K562 (cell line): ENCODE measurements around the gene ZNF107. TPM values are rescaled to one million over a fixed set of nuclear protein-coding genes. Genes with fewer than 3 reads are reported as not detected.
A peak's percentile ranks its signal among the peaks of the same experiment; 100 is the strongest.

Experiments
- ATAC-seq: fragments of 200-7000 bp; cut with Tn5 transposase; 3 replicates; pipeline ENCODE4 v1.9.1; 2020; ENCODE audit warnings: moderate library complexity
- BruUV-seq: library from RNA; stranded (reverse); fragments of 400-500 nt; replicated peaks from 2 replicates; lab custom pipeline; 2021; lab: Mats Ljungman, UMichigan
- CTCF ChIA-PET: fragments of 300-600 bp; formaldehyde crosslinking; extraction: SDS; loops from one replicate; lab custom pipeline; 2021; ENCODE audit warnings: low intra/inter-chr PET ratio; lab: Yijun Ruan, JAX
- POLR2A ChIA-PET: fragments of 300-600, 350-650 bp; sonication (Branson Sonifier 250); formaldehyde crosslinking; extraction: SDS; loops from one replicate; lab custom pipeline; 2021; ENCODE audit warnings: antibody characterized with exemption, inconsistent platforms; lab: Yijun Ruan, JAX
- DNase-seq, 4 experiments: peaks; one replicate each; pipeline versions ENCODE4 v3.0.0 to v3.0.0-alpha.2; 2011 to 2018; ENCODE audit warnings: low spot score in 3 of 4, mixed read lengths in 3 of 4; ENCODE audit errors: extremely low read depth in 1 of 4
- FAIRE-seq: peaks from 2 replicates; lab custom pipeline; 2011; peaks lifted over from hg19 to GRCh38; lab: Jason Lieb, UNC
- H2AFZ ChIP-seq: 2 replicates; pipeline ENCODE4 v1.6.0; 2011; ENCODE audit warnings: low read depth, low read length, control low read depth, inconsistent platforms
- H3K27ac ChIP-seq: fragments of 200-600 bp; 3 replicates; pipeline ENCODE4 v1.8.0; 2011; ENCODE audit warnings: low read depth, mild to moderate bottlenecking, control low read depth, inconsistent platforms, low read length, moderate library complexity, mixed read lengths; ENCODE audit errors: extremely low read depth
- H3K27me3 ChIP-seq, 2 experiments: fragments of 300-600 bp in 1 of 2; 2 replicates in 1 of 2; 3 replicates in 1 of 2; pipeline versions ENCODE4 v1.6.0 to v1.8.0; 2011; ENCODE audit warnings: inconsistent platforms in 2 of 2, low read length in 2 of 2, mild to moderate bottlenecking in 1 of 2, mixed read lengths in 1 of 2, moderate library complexity in 1 of 2; ENCODE audit not compliant: control insufficient read depth in 2 of 2, insufficient read depth in 2 of 2
- H3K36me3 ChIP-seq: fragments of 300-600 bp; 3 replicates; pipeline ENCODE4 v1.8.0; 2011; ENCODE audit warnings: mild to moderate bottlenecking, low read length, inconsistent platforms; ENCODE audit not compliant: control insufficient read depth, insufficient read depth
- H3K4me1 ChIP-seq, 2 experiments: fragments of 200-600 bp in 1 of 2; replicated peaks in 1 of 2; 2 replicates in 1 of 2; 3 replicates in 1 of 2; pipeline versions ENCODE4 v1.5.1 to v1.8.0; 2011; ENCODE audit warnings: inconsistent platforms in 2 of 2, low read length in 2 of 2, mild to moderate bottlenecking in 1 of 2, mixed read lengths in 1 of 2, moderate library complexity in 1 of 2; ENCODE audit not compliant: control insufficient read depth in 2 of 2, insufficient read depth in 2 of 2
- H3K4me2 ChIP-seq: 2 replicates; pipeline ENCODE4 v1.6.1; 2011; ENCODE audit warnings: low read length, control low read depth, inconsistent platforms, mixed read lengths; ENCODE audit not compliant: insufficient read depth
- H3K4me3 ChIP-seq: fragments of 200-600 bp; sonication (generic), shearing (Covaris generic); 2 replicates; pipeline ENCODE4 v1.5.1; 2016; ENCODE audit warnings: control low read depth, inconsistent platforms
- H3K79me2 ChIP-seq: fragments of 200-600 bp; 3 replicates; pipeline ENCODE4 v1.8.0; 2011; ENCODE audit warnings: low read length, inconsistent platforms; ENCODE audit not compliant: control insufficient read depth, insufficient read depth
- H3K9ac ChIP-seq, 2 experiments: 2 replicates each; pipeline versions ENCODE4 v1.6.0 to v1.6.1; 2011; ENCODE audit warnings: low read depth in 2 of 2, low read length in 2 of 2, control low read depth in 1 of 2, inconsistent platforms in 1 of 2, mild to moderate bottlenecking in 1 of 2, mixed read lengths in 1 of 2; ENCODE audit not compliant: insufficient read depth in 1 of 2
- H3K9me1 ChIP-seq: one replicate; pipeline ENCODE4 v1.6.0; 2011; ENCODE audit warnings: inconsistent platforms, mild to moderate bottlenecking, low read length, moderate library complexity; ENCODE audit not compliant: control insufficient read depth, insufficient read depth
- H3K9me3 ChIP-seq: replicated peaks from 2 replicates; pipeline ENCODE4 v1.5.1; 2011; ENCODE audit warnings: low read depth, low read length, inconsistent platforms; ENCODE audit not compliant: control insufficient read depth, insufficient read depth
- H4K20me1 ChIP-seq: replicated peaks from 2 replicates; pipeline ENCODE4 v1.6.1; 2011; ENCODE audit warnings: low read length, inconsistent platforms, mixed read lengths; ENCODE audit not compliant: control insufficient read depth, insufficient read depth
- FOXK2 ChIP-seq, 2 experiments: fragments of 450-650 bp; IDR thresholded peaks in 1 of 2; conservative IDR thresholded peaks in 1 of 2; 2 replicates each; pipeline ENCODE4 v1.6.1; 2016; ENCODE audit warnings: low read depth in 2 of 2, mild to moderate bottlenecking in 1 of 2
- RAD21 ChIP-seq, 2 experiments: fragments of 250-450 bp in 1 of 2; fragments of 450-650 bp in 1 of 2; sonication (Bioruptor Pico) in 1 of 2; formaldehyde crosslinking in 1 of 2; IDR thresholded peaks in 1 of 2; conservative IDR thresholded peaks in 1 of 2; 2 replicates each; pipeline versions ENCODE4 v1.4.0 to v1.8.0; 2020 to 2022; ENCODE audit warnings: mild to moderate bottlenecking in 2 of 2, moderate library complexity in 1 of 2
- SMC3 ChIP-seq: conservative IDR thresholded peaks from 2 replicates; pipeline ENCODE4 v1.6.1; 2011; ENCODE audit warnings: low read depth, low read length, improper control_type of control experiment; ENCODE audit not compliant: insufficient read depth
- ZBTB8A ChIP-seq: fragments of 450-650 bp; IDR thresholded peaks from 2 replicates; pipeline ENCODE4 v1.6.1; 2018; ENCODE audit warnings: mild to moderate bottlenecking, moderate library complexity; ENCODE audit not compliant: partially characterized antibody
- WGBS: fragments of 100-300 bp; shearing (Covaris generic); methylation state at CpG from one replicate; pipeline ENCODE4 v1.1.6; 2016; ENCODE audit warnings: low coverage, mixed read lengths; ENCODE audit not compliant: insufficient coverage; ENCODE audit errors: missing lambda C conversion rate; 5-methylcytosine and 5-hydroxymethylcytosine counted together
- in situ Hi-C: fragments of 300-500 bp; cut with MboI; formaldehyde crosslinking; loops from 4 replicates; pipeline ENCODE4 v1.15.0; 2018; ENCODE audit warnings: inconsistent platforms, mixed read lengths
- intact Hi-C: fragments of 100-400 bp; cut with micrococcal nuclease; formaldehyde crosslinking; loops from 2 replicates; pipeline ENCODE4 v1.14.2; 2022
- polyA plus RNA-seq, 8 experiments: library from polyadenylated mRNA; depleted of rRNA in 4 of 8; stranded (reverse) in 5 of 8; unstranded in 3 of 8; fragments of >200 nt; fragmentation: Nextera tagmentation in 2 of 8; fragmentation: Illumina TruSeq in 1 of 8; extraction: Ambion mirVana in 2 of 8; extraction: Trizol in 1 of 8; gene quantifications; 2 replicates each; pipeline versions ENCODE4 v1.2.1 to v1.2.3, GENCODE V29; 2011 to 2014; ENCODE audit warnings: inconsistent platforms in 1 of 8, missing spikeins in 1 of 8
- total RNA-seq, 7 experiments: library from RNA; depleted of rRNA in 6 of 7; stranded (reverse); fragments of >200 nt in 6 of 7; fragmentation: Illumina TruSeq in 2 of 7; extraction: Trizol in 2 of 7; gene quantifications; 2 replicates each; pipeline versions ENCODE4 v1.2.1 to v1.2.3, GENCODE V29; 2011 to 2021; ENCODE audit warnings: low replicate concordance in 1 of 7
- TF ChIP-seq, protein P1 (sequence below): fragments of 450-650 bp; formaldehyde crosslinking; IDR thresholded peaks from 2 replicates; pipeline ENCODE4 v1.4.0; 2020; ENCODE audit warnings: mild to moderate bottlenecking, moderate library complexity
- TF ChIP-seq, protein P2 (sequence below), 2 experiments: fragments of 450-650 bp; formaldehyde crosslinking in 1 of 2; IDR thresholded peaks; 2 replicates each; pipeline versions ENCODE4 v1.4.0 to v1.6.1; 2014 to 2020; ENCODE audit warnings: mild to moderate bottlenecking in 2 of 2, borderline replicate concordance in 1 of 2, low read depth in 1 of 2

ZNF107 gene
- total and polyA plus RNA-seq, 9 of the 15 experiments (the other 6 are each of a cell fraction or from before 2014, with no cell fraction given), result 2.4 to 14.2 (median 7.9) TPM

DNA sequence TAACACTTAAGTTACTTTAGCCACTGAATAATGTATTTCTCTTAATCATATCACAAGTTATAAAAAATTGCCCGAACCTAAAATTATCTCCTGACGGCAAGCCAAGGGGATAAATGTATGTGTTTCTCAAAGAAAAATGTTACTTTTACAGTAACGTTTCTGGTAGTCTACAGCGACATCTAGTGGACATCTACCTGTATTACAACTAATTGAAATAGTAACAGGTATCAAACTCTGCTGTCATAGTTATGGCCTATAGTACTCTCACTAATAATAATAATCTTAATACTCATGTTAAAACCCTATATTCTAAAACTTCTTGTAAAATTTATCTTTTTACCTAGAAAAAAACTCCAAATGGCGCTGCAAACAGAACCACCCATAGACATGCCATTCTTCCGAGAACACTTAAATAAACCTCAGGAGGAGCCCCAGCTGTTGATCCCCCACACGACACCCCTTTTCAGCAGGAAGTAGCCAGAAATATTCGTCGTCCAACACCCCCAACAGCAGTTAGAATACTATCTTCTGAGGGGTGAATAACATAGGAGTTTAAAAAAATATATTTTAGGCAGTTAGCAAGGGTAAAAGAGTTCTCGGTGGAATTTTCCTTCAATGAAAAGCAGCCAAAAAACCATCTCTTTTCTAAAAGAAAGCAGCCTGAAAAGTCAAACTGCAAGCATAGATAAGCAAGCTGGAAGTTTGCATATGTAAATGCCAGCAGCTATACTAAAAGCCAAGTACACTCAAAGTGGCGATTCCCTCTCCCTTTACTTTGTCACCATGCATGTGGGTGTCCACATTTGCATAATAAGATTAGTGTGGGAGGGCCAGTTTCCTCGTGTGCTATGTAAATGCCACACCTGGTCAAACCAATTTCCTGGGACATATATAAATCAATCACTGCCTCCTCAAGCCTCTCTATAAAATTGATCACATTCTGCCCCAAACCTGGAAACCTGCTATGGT is 40.5 kb upstream of the ZNF107 start:
- POLR2A ChIA-PET, result no interaction called here
- WGBS, result 9% methylated on average over 12 of the region's 12 CpGs
- peak; percentile 66; the same call in 2 of the 3 replicates for ATAC-seq
- TF ChIP-seq, protein P1, sequence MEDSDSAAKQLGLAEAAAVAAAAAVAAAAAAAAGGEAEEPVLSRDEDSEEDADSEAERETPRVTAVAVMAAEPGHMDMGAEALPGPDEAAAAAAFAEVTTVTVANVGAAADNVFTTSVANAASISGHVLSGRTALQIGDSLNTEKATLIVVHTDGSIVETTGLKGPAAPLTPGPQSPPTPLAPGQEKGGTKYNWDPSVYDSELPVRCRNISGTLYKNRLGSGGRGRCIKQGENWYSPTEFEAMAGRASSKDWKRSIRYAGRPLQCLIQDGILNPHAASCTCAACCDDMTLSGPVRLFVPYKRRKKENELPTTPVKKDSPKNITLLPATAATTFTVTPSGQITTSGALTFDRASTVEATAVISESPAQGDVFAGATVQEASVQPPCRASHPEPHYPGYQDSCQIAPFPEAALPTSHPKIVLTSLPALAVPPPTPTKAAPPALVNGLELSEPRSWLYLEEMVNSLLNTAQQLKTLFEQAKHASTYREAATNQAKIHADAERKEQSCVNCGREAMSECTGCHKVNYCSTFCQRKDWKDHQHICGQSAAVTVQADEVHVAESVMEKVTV (CRISPR knock-in tag), result peak; percentile 43; the same call in 1 of the 2 replicates
- TF ChIP-seq FOXK2 (conservative IDR thresholded peaks at IDR 0.05 in 1 of 2, IDR thresholded peaks at IDR 0.05 in 1 of 2; ENCODE audit: low read depth in 2 of 2) (no peak), RAD21 (CRISPR knock-in tag; conservative IDR thresholded peaks at IDR 0.05 in 1 of 2, IDR thresholded peaks at IDR 0.05 in 1 of 2) (peak; percentile 42 to 77; a peak in 3 of 4 replicates), SMC3 (peak; percentile 63; the same call in 1 of the 2 replicates), ZBTB8A (no peak)
- TF ChIP-seq, protein P2, sequence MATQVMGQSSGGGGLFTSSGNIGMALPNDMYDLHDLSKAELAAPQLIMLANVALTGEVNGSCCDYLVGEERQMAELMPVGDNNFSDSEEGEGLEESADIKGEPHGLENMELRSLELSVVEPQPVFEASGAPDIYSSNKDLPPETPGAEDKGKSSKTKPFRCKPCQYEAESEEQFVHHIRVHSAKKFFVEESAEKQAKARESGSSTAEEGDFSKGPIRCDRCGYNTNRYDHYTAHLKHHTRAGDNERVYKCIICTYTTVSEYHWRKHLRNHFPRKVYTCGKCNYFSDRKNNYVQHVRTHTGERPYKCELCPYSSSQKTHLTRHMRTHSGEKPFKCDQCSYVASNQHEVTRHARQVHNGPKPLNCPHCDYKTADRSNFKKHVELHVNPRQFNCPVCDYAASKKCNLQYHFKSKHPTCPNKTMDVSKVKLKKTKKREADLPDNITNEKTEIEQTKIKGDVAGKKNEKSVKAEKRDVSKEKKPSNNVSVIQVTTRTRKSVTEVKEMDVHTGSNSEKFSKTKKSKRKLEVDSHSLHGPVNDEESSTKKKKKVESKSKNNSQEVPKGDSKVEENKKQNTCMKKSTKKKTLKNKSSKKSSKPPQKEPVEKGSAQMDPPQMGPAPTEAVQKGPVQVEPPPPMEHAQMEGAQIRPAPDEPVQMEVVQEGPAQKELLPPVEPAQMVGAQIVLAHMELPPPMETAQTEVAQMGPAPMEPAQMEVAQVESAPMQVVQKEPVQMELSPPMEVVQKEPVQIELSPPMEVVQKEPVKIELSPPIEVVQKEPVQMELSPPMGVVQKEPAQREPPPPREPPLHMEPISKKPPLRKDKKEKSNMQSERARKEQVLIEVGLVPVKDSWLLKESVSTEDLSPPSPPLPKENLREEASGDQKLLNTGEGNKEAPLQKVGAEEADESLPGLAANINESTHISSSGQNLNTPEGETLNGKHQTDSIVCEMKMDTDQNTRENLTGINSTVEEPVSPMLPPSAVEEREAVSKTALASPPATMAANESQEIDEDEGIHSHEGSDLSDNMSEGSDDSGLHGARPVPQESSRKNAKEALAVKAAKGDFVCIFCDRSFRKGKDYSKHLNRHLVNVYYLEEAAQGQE (IDR thresholded peaks at IDR 0.05; ENCODE audit: borderline replicate concordance), result peak; percentile 58; the same call in 1 of the 2 replicates
- TF ChIP-seq, protein P2 (CRISPR knock-in tag; IDR thresholded peaks at IDR 0.05; ENCODE audit: low read depth), result no peak

More for the DNA sequence above, 40.5 kb upstream of the ZNF107 start:
- in situ Hi-C loops (loop anchor here (25.0 kb wide), 1 partner anchor 687 kb away; no protein-coding TSS in a partner anchor), intact Hi-C loops (loop anchor here (5.0 to 10.0 kb wide), 3 partner anchors 318 to 679 kb away; no protein-coding TSS in a partner anchor)
- Histone ChIP-seq H2AFZ (no peak overlapping the region), H3K9ac (no peak overlapping the region), H3K4me3 (no peak overlapping the region), H3K36me3 (no peaks in the 10 kb centered on the region), H3K79me2 (no peaks in the 10 kb centered on the region), H3K4me1 (no peaks in the 10 kb centered on the region), H4K20me1 (no peaks in the 10 kb centered on the region), H3K27ac (no peak overlapping the region), H3K9me1 (no peaks in the 10 kb centered on the region), H3K4me2 (no peak overlapping the region), H3K27me3 (no peaks in the 10 kb centered on the region), H3K9me3 (no peaks in the 10 kb centered on the region)
- DNase-seq (peak; percentile 48 to 58 (median 53)), FAIRE-seq (peak; percentile 61)
- CTCF ChIA-PET, result no interaction called here
- no TSS peak for BruUV-seq
